Heart left ventricle (tissue), 13 donors: Measurements from ENCODE around the gene PTS.

Experiments used
- CTCF ChIP-seq, 12 donors: fragments of 200-600 bp; sonication (generic) in 4 of 12; IDR thresholded peaks; one replicate each; pipeline versions ENCODE4 v1.5.0 to v1.8.0; 2018 to 2022; ENCODE audit warnings: antibody characterized with exemption in 12 of 12, mild to moderate bottlenecking in 5 of 12
- POLR2A ChIP-seq, 2 donors: fragments of 450-650 bp; IDR thresholded peaks; one replicate each; pipeline ENCODE4 v1.6.1; 2017; ENCODE audit warnings: antibody characterized with exemption in 2 of 2, mild to moderate bottlenecking in 2 of 2, moderate library complexity in 2 of 2
- donor health status: ischemic (EF 13 %, LVEDD 7.1; RV severe dilation, severe dysfunction).
- donor health status: DM: no; HTN: yes; CAD: no.
- donor health status: DM: no; HTN: no; CAD: no.
- donor health status: ischemic (EF 25% LVEDD 6.9; RV normal size, moderate dysfunction).
- donor health status: ischemic (EF 25% LVEDD 5.7; RV mildly dilated, moderate dysfunction).
- donor health status: ischemic (EF 35%, LVEDD 5.7; RV mildly dilated, moderate dysfunction).
- donor health status: nonischemic (EF 11% LVEDD 7.7; RV severe dilation, severe dysfunction).
- donor health status: DM: yes; HTN: yes; CAD: no.
- donor health status: PGD.
- donor health status: ischemic (EF 29% LVEDD 5.4; RV normal size, mild dysfunction).
- donor health status: nonischemic (EF 23%, LVEDD 6.1; RV moderate dilation, normal function).

- TF ChIP-seq POLR2A (IDR thresholded peaks at IDR 0.05) (no peak), CTCF (IDR thresholded peaks at IDR 0.05) (no peak)
These were observed 2.9 kb downstream of the PTS start for GRCh38 chr11:112229159-112229558.
